ENCODE data around the gene MMP24OS.
A peak's percentile ranks its signal among the peaks of the same experiment; 100 is the strongest.

The MMP24OS gene

GRCh38 chr20:35226884-35227681 is 50.8 kb downstream of the MMP24OS start:
- peaks cover 2% of the 10 kb centered on the region; the same call in 1 of the 2 replicates for H3K4me1 ChIP-seq (ENCODE audit: control insufficient read depth, insufficient read depth, low read length)
- peak overlapping the region; percentile 36; the same call in 1 of the 2 replicates for H3K4me3 ChIP-seq (ENCODE audit: low read length)
- WGBS (ENCODE audit: insufficient coverage, insufficient read length) = no CpG with 5 or more reads among the region's 74 CpGs
- H3K27ac ChIP-seq (ENCODE audit: low read length) = no peak overlapping the region
- no peak for DNase-seq (ENCODE audit: low read depth, low spot score)
- no peaks in the 10 kb centered on the region for H3K9me3 ChIP-seq (ENCODE audit: control insufficient read depth, insufficient read depth, low read length)
- H3K36me3 ChIP-seq (ENCODE audit: control insufficient read depth, insufficient read depth, low read length) = no peaks in the 10 kb centered on the region
- H3K27me3 ChIP-seq (ENCODE audit: control insufficient read depth, insufficient read depth, low read length) = no peaks in the 10 kb centered on the region
